Liver (tissue), 3 donors: ENCODE measurements around the gene AFDN.

ENCODE experiments used
- CTCF ChIP-seq: fragments of 150-350 bp; IDR thresholded peaks from 2 replicates; pipeline ENCODE4 v1.5.1; 2017; ENCODE audit warnings: improper control_type of control experiment, low read depth, low read length; ENCODE audit not compliant: missing input control
- EGR1 ChIP-seq, 2 donors: IDR thresholded peaks; 2 replicates each; pipeline ENCODE4 v1.6.1; 2016 to 2018; ENCODE audit warnings: antibody characterized with exemption in 2 of 2, low read depth in 2 of 2
- FOXA1 ChIP-seq: IDR thresholded peaks from 2 replicates; pipeline ENCODE4 v1.6.1; 2016; ENCODE audit warnings: antibody characterized with exemption
- RAD21 ChIP-seq, 2 donors: IDR thresholded peaks; 2 replicates each; pipeline ENCODE4 v1.6.1; 2016; ENCODE audit warnings: antibody characterized with exemption in 2 of 2, mild to moderate bottlenecking in 2 of 2
- ZBTB33 ChIP-seq: IDR thresholded peaks from 2 replicates; pipeline ENCODE4 v1.6.1; 2016; ENCODE audit warnings: antibody characterized with exemption
- TF ChIP-seq, protein P1 (sequence below): IDR thresholded peaks from 2 replicates; pipeline ENCODE4 v1.6.1; 2016; ENCODE audit warnings: antibody characterized with exemption, mild to moderate bottlenecking
- donor health status: healthy.
- donor health status: healthy.

- no peak for TF ChIP-seq CTCF
- no peak for TF ChIP-seq EGR1 (IDR thresholded peaks at IDR 0.05; ENCODE audit: low read depth in 2 of 2)
- no peak for TF ChIP-seq FOXA1
- TF ChIP-seq, protein P1, sequence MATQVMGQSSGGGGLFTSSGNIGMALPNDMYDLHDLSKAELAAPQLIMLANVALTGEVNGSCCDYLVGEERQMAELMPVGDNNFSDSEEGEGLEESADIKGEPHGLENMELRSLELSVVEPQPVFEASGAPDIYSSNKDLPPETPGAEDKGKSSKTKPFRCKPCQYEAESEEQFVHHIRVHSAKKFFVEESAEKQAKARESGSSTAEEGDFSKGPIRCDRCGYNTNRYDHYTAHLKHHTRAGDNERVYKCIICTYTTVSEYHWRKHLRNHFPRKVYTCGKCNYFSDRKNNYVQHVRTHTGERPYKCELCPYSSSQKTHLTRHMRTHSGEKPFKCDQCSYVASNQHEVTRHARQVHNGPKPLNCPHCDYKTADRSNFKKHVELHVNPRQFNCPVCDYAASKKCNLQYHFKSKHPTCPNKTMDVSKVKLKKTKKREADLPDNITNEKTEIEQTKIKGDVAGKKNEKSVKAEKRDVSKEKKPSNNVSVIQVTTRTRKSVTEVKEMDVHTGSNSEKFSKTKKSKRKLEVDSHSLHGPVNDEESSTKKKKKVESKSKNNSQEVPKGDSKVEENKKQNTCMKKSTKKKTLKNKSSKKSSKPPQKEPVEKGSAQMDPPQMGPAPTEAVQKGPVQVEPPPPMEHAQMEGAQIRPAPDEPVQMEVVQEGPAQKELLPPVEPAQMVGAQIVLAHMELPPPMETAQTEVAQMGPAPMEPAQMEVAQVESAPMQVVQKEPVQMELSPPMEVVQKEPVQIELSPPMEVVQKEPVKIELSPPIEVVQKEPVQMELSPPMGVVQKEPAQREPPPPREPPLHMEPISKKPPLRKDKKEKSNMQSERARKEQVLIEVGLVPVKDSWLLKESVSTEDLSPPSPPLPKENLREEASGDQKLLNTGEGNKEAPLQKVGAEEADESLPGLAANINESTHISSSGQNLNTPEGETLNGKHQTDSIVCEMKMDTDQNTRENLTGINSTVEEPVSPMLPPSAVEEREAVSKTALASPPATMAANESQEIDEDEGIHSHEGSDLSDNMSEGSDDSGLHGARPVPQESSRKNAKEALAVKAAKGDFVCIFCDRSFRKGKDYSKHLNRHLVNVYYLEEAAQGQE = no peak
- no peak for TF ChIP-seq ZBTB33
- TF ChIP-seq RAD21 (IDR thresholded peaks at IDR 0.05) = no peak
These were observed 178.2 kb downstream of the AFDN start for GRCh38 chr6:168004945-168005344.
